Activated CD4-positive, CD25-positive, alpha-beta regulatory T cell (primary cell): ENCODE results near the gene STAMBP.
"Not testable (repeated sequence)": the region's sequence is repeated elsewhere in the genome, so short reads cannot be mapped to it uniquely, and the experiment has no call there.

Experiments
- DNase-seq, 4 experiments: peaks; one replicate each; lab custom pipeline; 2025; lab: John Stamatoyannopoulos, UW

The STAMBP gene

DNA sequence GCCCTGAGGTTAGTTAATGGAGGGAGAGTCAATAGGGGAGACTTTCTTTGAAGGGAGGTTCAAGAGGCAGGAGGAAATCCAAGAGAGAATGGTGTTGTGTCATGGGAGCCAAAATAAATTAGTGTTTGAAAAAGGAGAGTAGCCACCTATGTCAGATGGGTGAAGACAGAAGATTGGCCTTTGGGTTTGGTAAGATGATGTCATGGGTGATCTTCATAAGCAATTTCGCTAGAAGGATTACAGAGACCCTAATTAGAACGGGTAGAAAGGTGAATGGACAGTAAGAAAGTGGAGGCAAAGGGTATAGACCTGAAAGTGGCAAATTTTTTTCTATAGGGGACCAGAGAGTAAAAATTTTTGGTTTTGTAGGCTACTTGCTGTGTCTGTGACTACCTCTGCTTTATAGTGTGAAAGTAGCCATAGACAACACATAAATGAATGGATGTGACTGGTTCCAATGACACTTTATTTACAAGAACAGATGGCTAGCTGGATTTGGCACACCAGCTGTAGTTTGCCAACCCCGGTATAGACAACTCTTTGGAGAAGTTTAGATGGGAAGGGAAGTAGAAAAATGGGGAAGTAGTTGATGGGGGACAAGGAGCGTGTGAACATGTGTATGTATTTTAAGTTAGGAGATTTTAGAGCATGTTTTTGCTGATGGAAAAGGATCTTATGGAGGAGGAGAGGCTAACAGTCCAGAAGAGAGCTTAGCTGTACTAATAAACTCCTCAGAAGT is 9.3 kb downstream of the STAMBP start:
- DNase-seq, result no peak

DNA sequence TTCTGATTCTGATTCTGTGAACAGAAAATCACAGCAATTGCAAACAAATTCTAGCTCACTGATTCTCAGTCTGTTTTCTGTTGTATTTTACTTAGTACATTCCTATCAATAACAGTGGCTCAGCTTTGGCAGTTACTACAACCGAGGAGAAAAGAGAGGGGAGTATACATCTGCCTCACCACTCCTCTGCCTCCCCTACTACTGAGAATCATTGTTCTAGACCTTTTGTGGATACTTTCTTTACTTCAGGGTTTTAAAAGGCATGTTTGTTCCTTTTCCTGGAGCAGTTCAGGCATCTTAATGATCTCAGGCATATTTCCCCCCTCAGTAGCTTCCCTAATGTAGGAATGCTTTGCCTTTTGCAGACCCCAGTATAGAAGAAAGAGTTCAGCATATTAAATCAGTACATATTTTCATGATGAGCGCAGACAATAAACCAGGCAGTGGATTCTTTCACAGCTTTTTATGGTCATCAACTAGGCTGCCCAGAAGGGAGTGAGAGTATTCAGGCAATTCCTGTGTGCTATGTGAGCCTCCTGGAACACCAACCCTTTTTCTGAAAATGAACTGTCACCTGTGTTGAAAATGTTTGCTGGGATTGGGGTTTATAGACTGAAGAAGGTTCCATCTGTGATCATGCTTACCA is 10.3 kb downstream of the STAMBP start:
- no peak for DNase-seq

DNA sequence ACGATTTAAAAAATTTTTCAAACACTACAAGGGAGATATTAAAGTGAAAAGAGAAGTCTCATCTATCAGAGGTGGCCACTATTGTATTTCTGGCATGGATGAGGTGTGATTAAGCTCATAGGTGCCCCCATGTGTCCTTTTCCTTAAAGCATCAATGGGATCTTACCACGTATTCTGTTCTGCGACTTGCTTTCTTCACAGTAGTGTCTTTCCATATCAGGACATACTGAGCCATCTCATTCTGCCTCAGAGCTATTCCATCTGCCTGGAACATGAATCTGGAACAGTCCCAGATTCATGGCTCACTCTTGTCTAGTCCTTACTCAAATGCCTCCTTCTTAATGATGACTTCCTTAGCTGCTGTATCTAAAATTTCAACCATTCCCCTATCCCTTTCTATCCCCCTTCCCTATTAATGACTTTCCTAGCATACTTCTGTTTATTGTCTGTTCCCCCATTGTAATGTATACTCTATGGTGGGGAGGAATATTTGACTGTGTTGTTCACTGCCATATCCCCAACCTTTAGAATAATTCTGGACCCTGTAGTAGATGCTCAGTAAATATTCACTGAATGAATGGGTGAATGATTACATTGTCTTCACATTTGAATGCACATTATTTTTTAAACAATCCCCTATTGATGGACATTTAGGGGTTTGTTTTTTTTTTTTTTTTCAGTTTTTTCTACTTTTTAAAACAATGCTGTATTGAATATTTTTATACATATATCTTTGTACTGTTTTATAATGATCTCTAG is 11.1 kb downstream of the STAMBP start:
- no peak for DNase-seq

DNA sequence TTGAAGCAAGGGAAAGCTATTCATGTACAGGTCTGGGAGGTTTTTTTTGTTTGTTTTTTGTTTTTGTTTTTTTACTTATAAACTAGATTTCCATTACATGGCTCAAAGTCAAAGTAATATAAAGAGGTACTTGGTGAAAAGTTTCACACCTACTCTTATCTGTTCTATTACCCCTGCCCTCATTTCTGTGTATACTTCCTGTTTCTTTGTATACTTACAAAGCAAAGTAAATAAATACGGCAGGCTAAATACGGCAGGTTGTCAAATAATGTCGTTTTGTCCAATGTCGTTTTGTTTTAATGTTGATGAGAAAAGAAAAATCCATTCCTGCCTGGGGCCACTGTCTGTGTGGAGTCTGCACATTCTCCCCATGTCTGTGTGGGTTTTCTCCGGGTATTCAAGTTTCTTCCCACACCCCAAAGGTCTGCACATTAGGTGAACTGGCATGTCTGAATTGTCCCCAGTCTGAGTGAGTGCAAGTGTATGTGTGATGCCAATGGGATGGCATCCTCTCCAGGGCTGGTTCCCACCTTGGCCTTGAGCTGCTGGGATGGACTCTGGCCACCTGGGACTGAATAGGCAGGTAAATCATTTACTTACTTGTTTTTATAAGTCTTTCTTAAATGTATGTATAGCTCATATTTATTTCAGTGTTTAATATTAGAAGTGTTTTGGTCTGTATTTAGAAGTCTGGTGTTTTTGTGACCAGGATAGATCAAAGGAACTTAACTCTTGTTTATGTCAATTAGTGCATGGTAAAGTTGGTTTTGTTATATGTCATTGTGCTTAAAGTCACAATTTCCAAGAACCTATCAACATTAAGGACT is 13.4 kb downstream of the STAMBP start:
- no peak for DNase-seq

DNA sequence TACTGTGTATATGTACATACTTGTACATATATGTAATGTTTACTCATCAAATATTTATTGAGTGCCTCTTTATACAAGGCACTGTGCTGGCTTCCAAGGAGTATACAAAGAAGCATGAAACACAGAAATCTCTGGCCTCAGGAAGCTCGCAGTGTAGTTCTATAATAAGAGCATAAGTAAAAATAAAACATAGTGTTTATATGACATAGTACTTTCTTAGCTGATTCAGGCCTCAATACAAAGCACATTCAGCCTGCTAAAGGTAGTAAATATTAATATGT is 13.9 kb downstream of the STAMBP start:
- no peak for DNase-seq

DNA sequence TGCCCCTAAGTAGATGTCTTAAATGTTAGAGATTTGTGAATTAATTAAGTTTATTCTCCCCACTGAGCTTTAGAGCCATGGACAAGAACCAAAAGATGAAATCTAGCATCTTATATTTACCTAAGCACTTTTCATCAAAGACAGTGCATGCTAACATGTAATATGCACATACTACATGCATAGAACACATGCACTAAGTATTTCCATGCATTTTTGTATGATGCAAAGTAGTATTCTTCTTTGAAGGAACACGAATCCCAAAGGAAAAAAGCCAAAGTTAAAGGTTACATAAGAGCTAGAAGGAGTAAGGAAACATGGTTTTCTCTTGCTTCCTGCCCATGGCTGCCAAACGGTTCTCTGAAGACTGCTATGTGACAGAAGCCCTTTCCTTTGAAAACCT is 15.3 kb downstream of the STAMBP start:
- no peak for DNase-seq

DNA sequence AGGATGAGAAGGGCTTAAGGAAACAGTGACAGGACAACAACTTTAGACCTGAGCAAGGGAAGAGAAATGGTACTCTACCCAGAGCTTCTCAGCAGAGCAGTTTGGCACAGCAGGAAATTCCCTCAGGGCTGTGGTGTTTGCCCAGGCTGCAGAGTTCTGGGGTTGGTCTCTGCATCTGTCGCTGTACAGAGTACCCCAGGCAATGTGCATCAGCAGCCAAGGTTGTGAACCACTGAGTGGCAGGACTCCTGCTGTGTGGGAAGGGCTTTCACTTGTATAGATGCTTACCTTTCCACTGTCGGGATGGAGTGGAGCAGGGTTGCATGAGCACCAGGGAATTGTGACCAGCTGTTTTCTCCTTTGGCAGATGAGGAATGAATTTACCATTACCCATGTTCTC is 21.2 kb downstream of the STAMBP start:
- no peak for DNase-seq

DNA sequence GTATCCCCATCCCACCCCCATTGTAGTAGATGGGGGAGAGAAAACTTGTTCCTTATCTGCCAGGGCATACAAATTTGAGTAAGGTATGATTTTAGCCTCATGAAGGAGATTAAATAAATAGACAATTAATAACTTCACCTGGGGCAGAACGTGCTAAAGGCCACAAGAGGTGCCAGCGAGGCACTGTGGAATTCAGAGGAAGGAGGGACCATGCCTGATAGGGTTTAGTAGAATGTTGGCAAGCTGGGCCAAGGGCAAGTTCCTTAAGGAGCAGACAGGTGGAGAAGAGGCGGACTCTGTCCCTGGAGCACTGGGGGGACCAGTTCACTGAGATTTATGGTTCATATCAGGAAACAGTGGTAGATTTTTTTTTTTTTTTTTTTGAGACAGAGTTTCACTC is 22.5 kb downstream of the STAMBP start:
- no peak for DNase-seq

DNA sequence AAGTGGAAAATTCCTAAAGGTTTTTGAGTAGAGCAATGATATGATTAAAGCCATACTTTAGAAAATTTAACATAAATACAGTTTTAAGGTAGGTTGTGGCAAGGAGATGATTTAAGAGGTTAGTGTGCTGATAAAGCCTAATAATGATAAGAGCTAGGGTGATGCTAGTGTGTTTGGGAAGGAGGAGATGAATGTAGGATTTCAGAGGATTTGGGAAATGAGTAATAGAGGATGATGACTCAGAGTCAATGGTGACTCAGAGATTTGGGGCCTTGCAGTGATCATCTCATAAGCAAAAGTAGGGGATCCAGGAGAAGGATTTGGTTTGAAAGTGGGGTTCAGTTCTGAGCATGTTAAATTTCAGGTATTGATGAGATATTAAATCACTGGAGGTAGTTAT is 23.3 kb downstream of the STAMBP start:
- DNase-seq, result no peak

DNA sequence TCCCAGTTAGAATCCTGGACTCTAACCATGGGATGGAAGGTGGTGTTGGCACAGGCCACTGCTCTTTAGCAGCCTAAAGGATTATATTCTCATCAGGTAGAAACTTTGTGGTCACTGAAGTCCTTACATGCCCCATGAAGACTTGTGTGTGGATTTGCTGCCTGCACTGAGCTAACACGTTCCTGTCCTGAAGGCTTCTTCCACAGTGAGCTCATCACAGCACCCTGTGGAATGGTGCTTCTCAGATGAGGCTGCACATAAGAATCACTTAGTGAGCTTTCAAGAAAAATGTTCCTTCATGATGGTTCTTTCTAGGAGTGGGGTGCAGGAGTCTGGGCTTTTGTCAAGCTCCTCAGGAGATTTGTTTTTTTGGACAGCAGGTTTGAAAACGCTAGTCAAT is 26.8 kb downstream of the STAMBP start:
- DNase-seq, result no peak

DNA sequence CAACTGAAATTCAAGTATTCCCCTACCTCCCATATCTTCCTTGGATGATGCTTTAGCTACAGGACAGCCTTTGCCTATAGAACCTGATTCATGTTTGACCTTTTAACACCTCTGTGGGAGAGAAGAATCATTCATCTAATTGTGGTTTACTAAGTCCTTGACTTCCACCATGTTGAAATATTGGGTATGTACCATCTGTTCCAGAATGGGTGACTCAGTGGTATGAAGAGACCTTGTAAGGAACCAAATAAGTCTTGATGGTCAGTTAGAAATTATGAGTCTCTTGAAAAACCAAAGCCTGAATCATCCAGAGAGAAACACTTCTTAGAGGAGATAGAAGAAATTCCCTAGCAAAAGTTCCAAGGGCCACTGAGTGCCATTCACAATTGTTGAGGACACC is 27.5 kb downstream of the STAMBP start:
- no peak for DNase-seq

DNA sequence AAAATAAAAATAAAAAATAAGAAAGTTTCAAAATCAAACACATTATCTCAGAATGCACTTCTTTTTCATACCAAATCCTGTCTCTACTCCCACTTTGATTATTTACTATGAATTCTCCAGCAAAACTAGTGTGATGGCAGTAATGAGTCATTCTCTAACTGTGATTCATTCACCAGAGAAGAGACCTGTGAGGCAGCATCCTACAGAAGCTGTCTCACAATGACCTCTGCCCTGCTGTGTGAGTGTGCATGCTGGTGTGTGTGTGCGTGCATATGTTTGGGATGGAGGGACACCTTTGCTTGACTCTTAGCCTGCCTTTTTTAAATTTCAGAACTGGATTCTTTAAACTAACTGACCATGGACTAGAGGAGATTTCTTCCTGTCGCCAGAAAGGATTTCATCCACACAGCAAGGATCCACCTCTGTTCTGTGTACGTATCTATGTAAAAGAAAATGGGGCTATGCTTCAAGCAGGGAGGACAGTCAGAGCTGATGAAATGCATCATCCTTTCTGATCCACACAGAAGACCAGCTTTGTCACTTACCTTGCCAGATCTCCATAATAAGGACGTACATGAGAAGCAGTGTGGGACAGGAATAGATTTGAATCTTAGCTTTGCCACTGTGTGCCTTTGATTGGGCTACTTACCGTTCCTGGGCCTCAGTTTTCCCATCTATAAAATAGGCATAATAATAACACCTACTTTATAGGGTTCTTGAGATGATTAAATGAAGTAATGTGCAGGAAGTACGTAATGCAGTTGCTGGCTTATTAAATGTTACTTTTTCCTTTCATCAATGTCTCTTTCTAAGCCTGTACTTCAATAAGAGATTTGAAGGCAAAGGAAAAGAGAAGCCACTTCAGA is 31.2 kb downstream of the STAMBP start:
- peak in 1 of 4 experiments; percentile 2 for DNase-seq

DNA sequence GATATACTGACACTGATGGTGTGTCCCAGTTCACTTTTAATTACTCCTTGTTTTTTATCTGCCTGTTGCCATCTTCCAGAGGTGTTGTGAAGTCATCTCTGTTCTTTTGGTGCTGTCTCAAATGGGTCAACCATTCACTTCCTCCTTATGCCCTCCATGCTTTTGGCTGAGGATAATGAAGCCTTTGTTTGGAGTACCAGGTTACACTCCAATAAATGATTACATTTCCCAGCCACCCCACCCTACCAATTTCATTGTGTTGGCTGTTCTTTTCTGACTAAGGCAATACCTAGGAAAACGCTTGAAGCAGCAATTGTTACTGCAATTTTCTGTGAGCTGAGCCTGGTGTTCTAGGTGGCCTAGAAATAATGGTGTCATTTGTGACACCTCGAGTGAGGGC is 34.2 kb downstream of the STAMBP start:
- DNase-seq, result no peak

DNA sequence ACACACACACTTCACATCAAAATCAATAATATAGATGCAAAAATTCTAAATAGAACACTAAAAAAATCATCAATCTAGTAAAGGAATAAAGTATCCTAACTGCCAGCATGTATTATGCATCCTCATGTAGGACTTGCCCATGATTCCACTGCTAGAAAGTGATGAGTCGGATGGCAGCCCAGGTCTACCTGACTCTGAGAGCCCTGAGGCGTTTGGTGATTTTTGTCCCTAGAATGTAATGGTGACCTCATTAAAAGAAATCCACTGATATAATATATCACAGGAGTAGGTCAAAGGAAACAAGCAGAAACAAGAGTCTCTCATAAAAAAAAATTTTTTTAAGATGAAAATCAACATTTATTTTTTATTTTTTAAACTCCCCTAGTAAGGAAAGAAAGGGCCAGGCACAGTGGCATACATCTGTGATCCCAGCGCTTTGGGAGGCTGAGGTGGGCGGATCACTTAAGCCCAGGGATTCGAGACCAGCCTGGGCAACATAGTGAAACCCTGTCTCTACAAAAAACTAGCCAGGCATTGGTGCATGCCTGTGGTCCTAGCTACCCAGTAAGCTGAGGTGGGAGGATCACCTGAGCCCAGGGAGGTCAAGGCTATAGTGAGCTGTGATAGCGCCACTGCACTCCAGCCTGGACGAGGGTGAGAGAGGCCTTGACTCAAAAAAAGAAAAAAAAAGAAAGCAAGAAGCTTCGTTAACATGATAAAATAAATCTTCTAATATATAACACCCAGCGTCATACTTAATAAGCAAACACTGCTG is 39.6 kb downstream of the STAMBP start:
- DNase-seq, result no peak

DNA sequence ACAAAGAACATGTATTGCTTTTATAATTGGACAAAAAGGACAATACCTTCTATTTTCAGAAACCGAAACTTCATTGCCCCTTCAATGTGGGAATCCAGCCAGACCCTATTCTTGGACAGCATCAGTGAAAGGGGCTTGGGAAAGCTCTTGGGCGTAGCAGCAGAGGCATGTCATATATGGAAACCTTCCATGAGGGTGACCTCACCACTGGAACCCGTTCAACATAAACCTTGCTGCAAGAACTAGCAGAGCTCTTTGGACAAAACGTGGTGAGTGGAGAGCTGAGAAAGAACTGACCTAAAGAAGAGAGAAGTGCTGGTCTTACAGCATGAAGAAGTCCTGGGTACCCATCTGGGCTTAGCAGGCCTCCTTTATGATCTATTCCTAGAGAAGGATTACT is 41.3 kb downstream of the STAMBP start:
- no peak for DNase-seq

DNA sequence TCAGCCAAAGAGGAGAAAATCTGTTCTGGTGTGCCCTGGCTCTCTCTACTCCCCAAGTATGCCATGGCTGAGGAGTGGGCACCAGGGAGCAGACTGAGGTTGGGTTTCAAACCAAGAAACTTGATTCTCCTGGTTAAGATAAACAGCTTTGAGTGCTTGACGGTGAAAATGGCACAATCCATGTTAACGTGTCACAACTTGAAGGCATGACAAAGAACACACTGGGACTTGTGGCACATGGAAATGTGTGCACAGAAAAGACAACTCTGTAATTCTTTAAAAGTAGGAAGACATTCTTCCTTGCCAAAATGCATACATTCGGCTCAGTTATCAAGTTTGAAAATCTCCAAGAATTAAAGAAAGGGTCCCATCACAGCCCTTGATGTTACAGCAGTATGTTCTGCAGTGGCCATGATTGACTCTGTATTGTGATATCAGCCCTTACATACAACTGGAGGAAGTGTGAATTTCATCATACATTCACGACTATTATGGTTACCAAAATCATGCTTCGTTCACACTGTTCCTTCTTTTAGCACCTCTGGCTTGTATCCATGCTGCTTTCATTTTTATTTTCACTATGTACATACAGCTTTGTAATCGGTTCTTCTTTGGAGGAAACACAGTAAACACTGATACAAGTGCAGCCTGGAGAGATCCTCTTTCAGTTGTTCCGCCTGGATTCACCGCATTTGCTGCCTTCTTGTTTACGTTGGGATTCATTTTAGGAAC is 48.5 kb downstream of the STAMBP start:
- DNase-seq, result no peak

DNA sequence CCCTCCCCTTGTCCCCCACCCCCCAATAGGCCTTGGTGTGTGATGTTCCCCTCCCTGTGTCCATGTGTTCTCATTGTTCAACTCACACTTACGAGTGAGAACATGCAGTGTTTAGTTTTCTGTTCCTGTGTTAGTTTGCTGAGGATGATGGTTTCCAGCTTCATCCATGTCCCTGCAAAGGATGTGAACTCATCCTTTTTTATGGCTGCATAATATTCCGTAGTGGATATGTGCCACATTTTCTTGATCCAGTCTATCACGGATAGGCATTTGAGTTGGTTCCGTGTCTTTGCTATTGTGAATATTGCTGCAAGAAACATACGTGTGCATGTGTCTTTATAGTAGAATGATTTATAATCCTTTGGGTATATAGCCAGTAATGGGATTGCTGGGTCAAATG is 49.2 kb downstream of the STAMBP start:
- DNase-seq, result not testable (repeated sequence)

DNA sequence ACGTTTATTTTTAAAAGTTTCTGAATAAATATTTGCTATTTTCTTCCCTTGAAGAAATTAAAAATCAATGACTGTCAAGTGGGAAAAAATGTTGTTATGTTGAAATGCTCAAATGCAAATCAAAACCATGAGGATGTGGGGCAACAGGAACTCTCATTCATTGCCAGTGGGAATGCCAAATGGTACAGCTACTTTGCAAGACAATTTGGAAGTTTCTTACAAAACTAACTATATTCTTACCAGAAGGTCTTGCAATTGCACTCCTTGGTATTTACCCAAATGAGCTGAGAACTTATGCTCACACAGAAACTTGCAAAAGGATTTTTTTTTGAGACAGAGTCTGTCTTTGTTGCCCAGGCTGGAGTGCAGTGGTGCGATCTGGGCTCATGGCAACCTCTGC is 56.6 kb downstream of the STAMBP start:
- no peak for DNase-seq

DNA sequence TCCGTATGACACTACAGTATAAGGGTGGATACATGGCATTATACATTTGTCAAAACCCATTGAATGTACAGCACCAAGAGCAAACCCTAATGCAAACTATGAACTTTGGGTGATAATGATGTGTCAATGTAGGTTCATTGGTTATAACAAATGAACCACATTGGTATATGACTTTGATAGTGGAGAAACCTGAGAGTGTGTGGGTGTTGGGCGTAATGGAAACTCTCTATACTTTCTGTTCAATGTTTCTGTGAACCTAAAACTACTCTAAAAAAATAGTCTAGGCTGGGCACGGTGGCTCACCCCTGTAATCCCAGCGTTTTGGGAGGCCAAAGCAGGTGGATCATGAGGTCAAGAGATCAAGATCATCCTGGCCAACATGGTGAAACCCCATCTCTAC is 57.6 kb downstream of the STAMBP start:
- no peak for DNase-seq
